HUES64 (cell line): Measurements from ENCODE around the gene C9orf50.
A peak's percentile ranks its signal among the peaks of the same experiment; 100 is the strongest.

Experiments
- H3K27ac ChIP-seq: 2 replicates; pipeline ENCODE4 v1.7.0; 2013; ENCODE audit warnings: low read depth, low read length, inconsistent platforms
- H3K27me3 ChIP-seq: 2 replicates; pipeline ENCODE4 v1.6.1; 2013; ENCODE audit warnings: mild to moderate bottlenecking, low read length; ENCODE audit not compliant: insufficient read depth
- H3K36me3 ChIP-seq: 2 replicates; pipeline ENCODE4 v1.6.1; 2013; ENCODE audit warnings: mild to moderate bottlenecking, low read length; ENCODE audit not compliant: insufficient read depth
- H3K4me1 ChIP-seq: 2 replicates; pipeline ENCODE4 v1.6.1; 2013; ENCODE audit warnings: mild to moderate bottlenecking, low read length, moderate library complexity; ENCODE audit not compliant: insufficient read depth
- H3K4me3 ChIP-seq: 2 replicates; pipeline ENCODE4 v1.5.1; 2013; ENCODE audit warnings: mild to moderate bottlenecking, low read length, moderate library complexity
- H3K9ac ChIP-seq: 2 replicates; pipeline ENCODE4 v1.6.1; 2013; ENCODE audit warnings: mild to moderate bottlenecking, low read depth, low read length
- H3K9me3 ChIP-seq: 2 replicates; pipeline ENCODE4 v1.6.1; 2013; ENCODE audit warnings: low read depth, low read length; ENCODE audit not compliant: insufficient read depth
- WGBS: fragments of 150-250, 120-280 bp; methylation state at CpG from one replicate; pipeline ENCODE4 v1.1.7; 2013; ENCODE audit warnings: missing lambda C conversion rate; 5-methylcytosine and 5-hydroxymethylcytosine counted together

Gene C9orf50

GRCh38 chr9:129646654-129647053 is 25.8 kb upstream of the C9orf50 start:
- Histone ChIP-seq H3K9me3 (no peaks in the 10 kb centered on the region), H3K9ac (no peak overlapping the region), H3K4me1 (no peaks in the 10 kb centered on the region), H3K4me3 (no peak overlapping the region), H3K27ac (no peak overlapping the region), H3K27me3 (no peaks in the 10 kb centered on the region), H3K36me3 (no peaks in the 10 kb centered on the region)
- 99% methylated on average over 6 of the region's 7 CpGs for WGBS

- Histone ChIP-seq H3K27me3 (no peaks in the 10 kb centered on the region), H3K4me3 (no peak overlapping the region), H3K4me1 (no peaks in the 10 kb centered on the region), H3K9me3 (no peaks in the 10 kb centered on the region), H3K36me3 (no peaks in the 10 kb centered on the region), H3K9ac (no peak overlapping the region), H3K27ac (no peak overlapping the region)
- WGBS, result 89% methylated on average over 12 of the region's 12 CpGs
These were observed 25.4 kb upstream of the C9orf50 start for GRCh38 chr9:129646252-129646651.

- 88% methylated on average over 17 of the region's 17 CpGs for WGBS
- Histone ChIP-seq H3K36me3 (no peaks in the 10 kb centered on the region), H3K4me1 (peaks cover 2% of the 10 kb centered on the region; the same call in 1 of the 2 replicates), H3K27me3 (no peaks in the 10 kb centered on the region), H3K27ac (no peak overlapping the region), H3K4me3 (no peak overlapping the region), H3K9ac (no peak overlapping the region), H3K9me3 (no peaks in the 10 kb centered on the region)
These were observed 24.0 kb upstream of the C9orf50 start for GRCh38 chr9:129644902-129645301.

GRCh38 chr9:129644365-129644764 is 23.5 kb upstream of the C9orf50 start:
- Histone ChIP-seq H3K9ac (no peak overlapping the region), H3K27ac (no peak overlapping the region), H3K4me1 (peaks cover 2% of the 10 kb centered on the region; the same call in 1 of the 2 replicates), H3K9me3 (no peaks in the 10 kb centered on the region), H3K4me3 (no peak overlapping the region), H3K36me3 (0 out of 2 replicates have a peak, but pooled peaks cover 1% of the 10 kb centered on the region), H3K27me3 (no peaks in the 10 kb centered on the region)
- WGBS, result 92% methylated on average over 11 of the region's 11 CpGs

GRCh38 chr9:129643706-129644105 is 22.8 kb upstream of the C9orf50 start:
- Histone ChIP-seq H3K27me3 (no peaks in the 10 kb centered on the region), H3K27ac (no peak overlapping the region), H3K36me3 (peaks cover 8% of the 10 kb centered on the region), H3K4me1 (peaks cover 2% of the 10 kb centered on the region; the same call in 1 of the 2 replicates), H3K9me3 (no peaks in the 10 kb centered on the region), H3K9ac (no peak overlapping the region), H3K4me3 (no peak overlapping the region)
- WGBS, result 92% methylated on average over 8 of the region's 10 CpGs

- peak within 1 kb of the TSS; percentile 80 for H3K9ac ChIP-seq
- WGBS, result under 1% methylated on average over 93 of the region's 93 CpGs
- peaks cover 25% of the 10 kb centered on the region for H3K36me3 ChIP-seq
- no peaks in the 10 kb centered on the region for H3K9me3 ChIP-seq
- H3K27me3 ChIP-seq, result no peaks in the 10 kb centered on the region
- H3K27ac ChIP-seq, result peak within 1 kb of the TSS; percentile 52
- peak within 1 kb of the TSS; percentile 95 for H3K4me3 ChIP-seq
- H3K4me1 ChIP-seq, result peaks cover 2% of the 10 kb centered on the region; the same call in 1 of the 2 replicates
These were observed 21.1 kb upstream of the C9orf50 start, which contains the start of gene ASB6 for GRCh38 chr9:129641750-129642585. ASB6 (minus strand) TSS chr9:129642151; CDS start chr9:129641999, 152 bp downstream.

GRCh38 chr9:129640871-129641749 is 20.2 kb upstream of the C9orf50 start:
- H3K9me3 ChIP-seq, result no peaks in the 10 kb centered on the region
- peak overlapping the region; percentile 80 for H3K9ac ChIP-seq
- H3K27me3 ChIP-seq, result no peaks in the 10 kb centered on the region
- peaks cover 30% of the 10 kb centered on the region for H3K36me3 ChIP-seq
- H3K4me1 ChIP-seq, result peaks cover 2% of the 10 kb centered on the region; the same call in 1 of the 2 replicates
- peak overlapping the region; percentile 95 for H3K4me3 ChIP-seq
- 27% methylated on average over 44 of the region's 44 CpGs for WGBS
- no peak overlapping the region for H3K27ac ChIP-seq

- Histone ChIP-seq H3K4me1 (peaks cover 2% of the 10 kb centered on the region; the same call in 1 of the 2 replicates), H3K9ac (no peak overlapping the region), H3K27ac (no peak overlapping the region), H3K4me3 (peak overlapping the region; percentile 95; the same call in 1 of the 2 replicates), H3K36me3 (peaks cover 36% of the 10 kb centered on the region), H3K9me3 (no peaks in the 10 kb centered on the region), H3K27me3 (no peaks in the 10 kb centered on the region)
- 91% methylated on average over 25 of the region's 25 CpGs for WGBS
These were observed 19.4 kb upstream of the C9orf50 start for GRCh38 chr9:129640086-129640870.

GRCh38 chr9:129639756-129640085 is 18.8 kb upstream of the C9orf50 start:
- Histone ChIP-seq H3K36me3 (peaks cover 42% of the 10 kb centered on the region), H3K27ac (no peak overlapping the region), H3K4me1 (peaks cover 2% of the 10 kb centered on the region; the same call in 1 of the 2 replicates), H3K9me3 (no peaks in the 10 kb centered on the region), H3K9ac (no peak overlapping the region), H3K27me3 (no peaks in the 10 kb centered on the region), H3K4me3 (no peak overlapping the region)
- whole genome bisulfite sequencing, result 90% methylated on average over 12 of the region's 12 CpGs

- H3K27ac ChIP-seq, result no peak overlapping the region
- no peaks in the 10 kb centered on the region for H3K27me3 ChIP-seq
- 95% methylated on average over 17 of the region's 17 CpGs for WGBS
- H3K9ac ChIP-seq, result no peak overlapping the region
- no peak overlapping the region for H3K4me3 ChIP-seq
- H3K9me3 ChIP-seq, result no peaks in the 10 kb centered on the region
- peaks cover 48% of the 10 kb centered on the region for H3K36me3 ChIP-seq
- H3K4me1 ChIP-seq, result peaks cover 2% of the 10 kb centered on the region; the same call in 1 of the 2 replicates
These were observed 18.2 kb upstream of the C9orf50 start for GRCh38 chr9:129639034-129639630.
